Measurements from ENCODE around the gene RASGRF1.

DNA sequence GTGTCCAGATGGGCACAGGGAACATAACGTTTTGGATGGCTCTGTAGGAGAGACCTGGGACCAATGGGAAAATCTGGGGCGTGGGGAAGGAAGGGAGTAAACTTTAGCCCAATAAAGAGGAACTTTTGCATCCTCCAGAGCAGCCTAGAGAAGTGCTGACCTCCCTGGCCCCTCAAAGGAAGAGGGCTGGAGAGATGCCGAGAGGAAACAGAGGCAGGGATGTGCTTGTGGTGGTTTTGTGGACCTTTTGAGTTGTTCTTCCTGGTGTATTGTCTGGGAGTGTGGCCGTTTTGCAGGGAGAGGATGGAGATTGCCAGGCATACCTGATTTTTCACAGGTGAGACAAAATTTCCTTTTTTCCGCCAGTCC, 155.9 kb downstream of the RASGRF1 start:
- TF ChIP-seq, protein P1, sequence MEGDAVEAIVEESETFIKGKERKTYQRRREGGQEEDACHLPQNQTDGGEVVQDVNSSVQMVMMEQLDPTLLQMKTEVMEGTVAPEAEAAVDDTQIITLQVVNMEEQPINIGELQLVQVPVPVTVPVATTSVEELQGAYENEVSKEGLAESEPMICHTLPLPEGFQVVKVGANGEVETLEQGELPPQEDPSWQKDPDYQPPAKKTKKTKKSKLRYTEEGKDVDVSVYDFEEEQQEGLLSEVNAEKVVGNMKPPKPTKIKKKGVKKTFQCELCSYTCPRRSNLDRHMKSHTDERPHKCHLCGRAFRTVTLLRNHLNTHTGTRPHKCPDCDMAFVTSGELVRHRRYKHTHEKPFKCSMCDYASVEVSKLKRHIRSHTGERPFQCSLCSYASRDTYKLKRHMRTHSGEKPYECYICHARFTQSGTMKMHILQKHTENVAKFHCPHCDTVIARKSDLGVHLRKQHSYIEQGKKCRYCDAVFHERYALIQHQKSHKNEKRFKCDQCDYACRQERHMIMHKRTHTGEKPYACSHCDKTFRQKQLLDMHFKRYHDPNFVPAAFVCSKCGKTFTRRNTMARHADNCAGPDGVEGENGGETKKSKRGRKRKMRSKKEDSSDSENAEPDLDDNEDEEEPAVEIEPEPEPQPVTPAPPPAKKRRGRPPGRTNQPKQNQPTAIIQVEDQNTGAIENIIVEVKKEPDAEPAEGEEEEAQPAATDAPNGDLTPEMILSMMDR (conservative IDR thresholded peaks at IDR 0.05 in 1 of 2, IDR thresholded peaks at IDR 0.05 in 1 of 2; ENCODE audit: extremely low read depth in 1 of 2, insufficient read depth in 1 of 2, low read depth in 1 of 2, low read length in 2 of 2), result no peak
- TF ChIP-seq EZH2 (IDR thresholded peaks at IDR 0.05; ENCODE audit: borderline replicate concordance, low read length), result no peak

Measured in mammary epithelial cell (primary cell).